Measurements from ENCODE around the gene NPHS1.
"Not testable (repeated sequence)": the region's sequence is repeated elsewhere in the genome, so short reads cannot be mapped to it uniquely, and the experiment has no call there.

The NPHS1 gene

DNA sequence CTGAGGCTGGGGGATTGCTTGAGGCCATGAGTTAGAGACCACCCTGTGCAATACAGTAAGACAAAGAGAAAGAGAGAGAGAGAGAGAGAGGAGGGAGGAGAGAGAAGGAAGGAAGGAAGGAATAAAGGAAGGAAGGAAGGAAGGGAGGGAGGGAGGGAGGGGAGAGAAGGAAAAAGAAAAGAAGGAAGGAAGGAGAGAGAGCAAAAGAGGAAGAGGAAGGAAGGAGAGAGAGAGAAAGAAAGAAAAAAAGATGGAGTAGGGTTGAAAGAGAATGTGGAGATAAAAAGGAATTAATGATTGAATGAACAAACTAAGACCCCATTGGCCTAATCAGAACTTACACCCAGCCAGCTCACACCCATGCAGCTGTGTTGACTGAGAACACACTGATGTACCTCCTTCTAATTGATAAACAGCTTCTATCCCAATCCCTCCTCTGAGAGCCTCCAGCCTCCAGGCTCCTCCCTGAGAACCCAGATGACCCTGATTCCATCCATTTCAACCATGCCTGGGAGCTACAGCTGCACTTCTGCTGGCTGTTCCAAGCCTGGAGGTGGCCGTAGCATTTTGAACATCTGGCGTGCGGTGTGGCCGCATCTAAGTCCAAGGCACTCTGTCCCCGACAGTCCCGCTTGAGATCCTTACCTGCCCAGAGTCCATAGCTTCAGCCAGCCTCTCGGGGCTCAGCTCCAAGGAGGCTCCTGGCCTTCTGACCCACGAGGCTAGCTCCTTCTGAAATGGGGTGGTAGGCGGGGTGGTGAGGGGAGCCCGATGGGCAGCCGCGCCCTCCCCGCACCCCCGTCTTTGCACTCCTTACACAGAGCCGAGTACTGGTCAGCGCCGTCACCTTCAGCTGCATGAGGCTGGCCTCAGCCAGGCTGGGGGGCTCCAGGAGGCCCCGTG, 40.7 kb downstream of the NPHS1 start:
- DNase-seq: no peak

DNA sequence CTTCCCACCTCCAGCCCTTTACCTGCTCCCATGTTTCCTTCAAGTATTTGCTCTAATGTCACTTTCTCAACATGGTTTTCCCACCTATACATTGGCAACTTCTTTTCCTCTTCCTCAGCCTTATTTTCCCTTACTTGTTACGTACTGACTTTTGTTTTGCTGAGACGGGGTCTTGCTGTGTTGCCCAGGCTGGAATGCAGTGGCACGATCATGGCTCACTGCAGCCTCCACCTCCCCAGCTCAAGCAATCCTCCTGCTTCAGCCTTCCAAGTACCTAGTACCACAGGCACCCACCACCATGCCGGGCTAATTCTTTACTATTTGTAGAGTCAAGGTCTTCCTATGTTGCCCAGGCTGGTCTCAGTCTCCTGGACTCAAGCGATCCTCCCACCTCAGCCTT, 44.7 kb downstream of the NPHS1 start:
- no peak for DNase-seq

DNA sequence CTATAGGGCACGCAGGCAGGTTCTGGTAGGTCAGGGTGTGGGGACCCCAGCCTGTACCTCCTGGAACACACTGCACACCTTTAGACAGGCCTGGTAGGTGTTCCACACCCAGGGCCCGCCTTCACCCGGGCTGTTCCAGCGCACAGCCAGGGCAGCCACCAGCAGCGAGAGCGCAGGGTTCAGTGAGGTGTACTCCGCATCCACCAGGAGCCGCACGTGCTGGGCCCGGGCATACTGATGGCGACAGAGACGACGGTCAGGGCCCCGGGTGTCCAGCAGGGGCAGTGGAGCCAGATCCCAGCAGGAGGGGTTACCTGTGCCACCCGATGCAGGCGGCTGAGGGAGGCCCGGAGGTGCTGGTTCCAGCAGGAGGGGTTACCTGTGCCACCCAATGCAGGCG, 45.7 kb downstream of the NPHS1 start:
- DNase-seq: no peak

DNA sequence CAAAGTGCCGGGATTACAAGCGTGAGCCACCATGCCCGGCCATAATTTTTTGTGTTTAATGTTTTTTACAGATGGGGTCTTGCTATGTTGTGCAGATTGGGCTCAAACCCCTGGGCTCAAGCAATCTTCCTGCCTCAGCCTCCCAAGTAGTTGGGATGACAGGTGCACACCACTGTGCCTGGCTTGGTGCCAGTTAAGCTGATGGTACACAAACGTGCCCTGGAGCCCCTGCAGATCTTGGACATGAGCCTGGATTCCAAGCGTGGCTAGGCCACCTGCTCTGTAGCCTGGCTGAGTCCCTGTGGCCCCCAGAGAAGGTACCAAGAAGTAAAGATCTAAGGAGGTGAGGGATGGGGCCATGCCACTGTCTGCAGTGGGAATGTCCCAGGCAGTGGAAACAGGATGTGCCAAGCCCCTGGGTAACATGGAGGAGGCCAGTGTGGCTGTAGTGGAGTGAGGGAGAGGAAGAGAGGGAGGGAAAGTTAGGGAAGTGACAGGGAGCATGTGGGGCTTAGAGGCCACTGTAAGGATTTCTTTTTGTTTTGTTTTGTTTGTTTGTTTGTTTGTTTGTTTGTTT, 46.7 kb downstream of the NPHS1 start:
- no peak for DNase-seq

DNA sequence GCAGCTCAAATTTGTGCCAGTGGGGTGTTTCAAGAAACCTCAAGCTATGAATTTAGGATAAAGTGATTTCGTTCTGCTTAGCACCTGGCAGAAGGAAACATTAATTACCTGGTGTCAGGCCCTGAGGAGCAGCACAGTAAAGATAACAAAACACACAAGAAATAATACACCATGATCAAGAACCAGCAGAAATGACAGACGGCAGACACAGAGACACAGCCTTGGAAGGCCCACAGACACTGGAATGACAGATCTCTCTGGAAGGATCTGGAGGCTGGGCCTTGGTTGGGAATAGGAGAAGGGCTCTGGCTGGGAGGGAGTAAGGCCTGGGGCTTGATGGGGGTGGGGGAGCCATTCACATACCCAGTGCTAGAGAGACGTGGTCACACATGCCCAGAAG, 50.5 kb downstream of the NPHS1 start:
- DNase-seq: no peak

DNA sequence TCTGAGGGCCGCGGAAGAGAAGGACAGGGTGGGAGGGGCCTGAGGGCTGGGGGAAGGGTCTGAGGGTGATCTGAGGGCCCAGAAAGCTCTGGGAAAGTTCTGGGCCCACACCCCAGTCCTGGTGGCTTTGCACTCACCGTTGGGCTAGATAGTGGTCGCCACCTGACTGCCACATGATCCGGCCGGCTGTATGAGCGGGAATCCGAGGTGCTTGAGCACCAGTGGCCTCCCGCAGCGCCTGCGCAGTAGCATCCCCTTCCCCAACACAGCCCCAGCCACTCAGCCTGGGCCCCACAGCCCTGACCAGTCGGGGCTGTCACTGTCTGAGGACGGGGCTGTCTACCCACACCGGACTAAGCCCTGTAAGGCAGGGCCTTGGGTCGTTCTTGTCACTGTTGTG, 54.6 kb downstream of the NPHS1 start:
- no peak for DNase-seq

DNA sequence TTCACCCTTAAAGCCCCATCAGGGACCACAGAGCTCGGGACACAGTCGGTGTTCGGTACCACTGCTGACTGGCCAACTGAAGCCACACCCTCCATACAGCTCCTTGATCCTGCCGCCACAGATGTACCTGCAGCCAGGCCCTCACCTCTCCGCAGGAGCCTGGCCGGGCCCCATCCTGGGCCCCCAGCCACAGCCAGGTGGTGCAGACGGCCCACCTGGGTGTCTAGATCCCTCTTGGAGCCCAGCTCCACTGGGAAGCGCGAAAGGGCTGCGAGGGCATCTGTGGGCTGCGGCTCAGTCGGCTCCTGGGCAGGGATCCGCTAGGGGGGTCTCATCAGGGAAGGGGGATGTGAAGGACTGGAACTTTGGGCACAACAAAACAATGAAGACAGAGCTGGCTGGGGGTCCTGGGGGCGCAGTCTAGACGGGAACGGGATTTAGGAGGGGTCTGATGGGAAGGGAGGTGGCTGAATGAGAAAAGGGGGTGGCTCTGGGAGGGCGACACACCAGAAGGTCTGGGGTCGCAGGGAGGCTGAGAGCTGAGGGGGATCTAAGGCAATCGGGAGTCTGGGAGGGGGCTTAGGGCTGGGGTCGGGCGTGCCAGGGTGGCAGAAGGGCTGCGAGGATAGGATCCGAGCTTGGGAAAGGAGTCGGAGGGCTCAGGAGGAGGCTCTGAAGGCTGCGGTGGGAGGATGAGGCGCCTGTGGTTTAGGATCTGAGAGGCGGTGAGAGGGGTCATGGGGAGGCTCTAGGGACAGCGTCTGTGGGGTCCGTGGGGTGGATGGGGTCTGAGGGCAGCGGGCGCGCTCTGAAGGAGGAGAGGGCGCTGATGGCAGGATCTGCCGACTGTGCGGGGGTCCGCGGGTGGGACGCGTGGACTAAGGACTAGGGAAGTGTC, 55.4 kb downstream of the NPHS1 start:
- DNase-seq: no peak

DNA sequence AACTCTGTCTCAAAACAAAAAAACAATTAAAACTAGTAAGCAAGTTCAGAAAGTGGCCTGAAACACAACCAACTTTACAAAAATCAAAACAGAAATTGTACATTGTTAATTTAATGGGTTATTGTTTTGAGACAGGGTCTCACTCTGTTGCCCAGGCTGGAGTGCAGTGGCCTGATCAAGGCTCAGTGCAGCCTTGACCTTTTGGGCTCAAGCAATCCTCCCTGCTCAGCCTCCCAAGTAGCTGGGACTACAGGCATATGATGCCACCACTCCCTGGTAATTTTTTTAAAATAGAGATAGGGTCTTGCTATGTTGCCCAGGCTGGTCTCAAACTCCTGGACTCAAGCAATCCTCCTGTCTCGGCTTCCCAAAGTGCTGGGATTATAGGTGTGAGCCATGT, 56.7 kb downstream of the NPHS1 start:
- not testable (repeated sequence) for DNase-seq

DNA sequence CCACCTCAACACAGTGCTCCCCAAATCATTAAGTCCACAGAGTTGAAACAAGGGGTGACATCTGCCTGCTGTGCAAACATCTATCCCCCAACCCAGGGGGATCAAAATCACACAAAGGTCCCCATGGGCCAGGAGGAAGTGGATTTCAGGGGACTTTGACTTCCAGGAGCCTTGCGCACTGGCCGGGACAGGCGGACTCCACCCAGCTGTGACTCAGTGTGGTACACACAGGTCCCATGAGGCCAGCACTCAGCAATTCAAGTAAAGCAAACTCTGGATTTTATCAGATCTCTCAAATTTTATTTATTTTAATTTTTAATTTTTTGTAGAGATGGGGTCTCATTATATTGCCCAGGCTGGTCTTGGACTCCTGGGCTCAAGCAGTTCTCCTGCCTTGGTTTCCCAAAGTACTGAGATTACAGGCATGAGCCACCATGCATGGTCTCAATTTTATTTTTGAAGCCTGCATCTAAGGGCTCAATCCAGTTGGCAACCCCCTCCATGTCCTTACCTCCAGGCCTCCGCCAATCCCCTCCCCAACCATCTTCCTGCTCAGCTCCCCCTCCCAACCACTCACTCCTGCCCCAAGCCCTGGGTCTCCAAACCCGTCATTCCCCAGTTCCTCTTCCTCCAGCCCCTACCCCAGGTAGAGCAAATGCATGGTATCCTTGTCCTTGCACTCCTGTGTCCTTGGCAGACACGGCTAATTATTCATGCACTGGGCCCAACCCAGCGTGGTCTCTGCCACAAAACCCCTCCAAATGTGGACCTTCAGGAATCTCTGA, 58.7 kb downstream of the NPHS1 start:
- no peak for DNase-seq

DNA sequence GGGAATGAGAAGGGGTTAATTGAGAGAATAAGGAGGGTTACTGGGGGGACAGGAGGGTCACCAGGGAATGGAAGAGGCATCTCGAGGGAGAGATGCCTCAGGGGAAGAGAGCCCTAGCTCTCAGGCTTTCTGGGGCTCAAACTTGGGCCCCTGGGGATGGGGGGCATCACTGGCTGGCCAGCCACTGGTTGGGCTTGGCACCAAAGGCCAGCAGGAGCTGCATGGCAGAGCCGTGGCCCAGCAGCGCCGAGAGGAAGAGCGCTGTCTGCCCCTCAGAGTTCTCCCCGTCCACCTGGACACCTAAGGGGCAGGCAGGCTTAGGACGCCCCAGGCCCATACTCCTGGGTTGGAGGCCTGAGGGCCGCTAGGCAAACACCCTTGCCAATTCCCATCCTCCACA, 59.4 kb downstream of the NPHS1 start:
- no peak for DNase-seq

DNA sequence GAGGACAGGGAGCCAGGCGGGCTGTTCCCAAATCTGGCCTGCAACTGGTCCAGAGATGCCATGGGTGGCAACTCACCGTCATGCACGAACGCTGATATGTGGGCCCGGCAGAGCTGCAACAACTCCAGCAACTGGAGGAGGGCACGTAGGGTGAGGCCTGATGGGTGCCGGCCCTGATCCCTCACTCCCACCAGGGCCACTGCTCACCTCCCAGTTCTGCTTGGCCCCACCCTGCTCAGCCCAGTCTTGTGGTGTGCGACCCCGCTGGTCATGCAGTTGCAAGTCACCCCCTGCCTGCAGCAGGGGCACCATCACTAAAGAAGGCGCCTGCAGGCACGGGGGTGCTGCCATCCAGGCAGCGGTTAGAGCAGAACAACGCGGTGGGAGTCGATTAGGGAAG, 60.0 kb downstream of the NPHS1 start:
- DNase-seq: no peak

DNA sequence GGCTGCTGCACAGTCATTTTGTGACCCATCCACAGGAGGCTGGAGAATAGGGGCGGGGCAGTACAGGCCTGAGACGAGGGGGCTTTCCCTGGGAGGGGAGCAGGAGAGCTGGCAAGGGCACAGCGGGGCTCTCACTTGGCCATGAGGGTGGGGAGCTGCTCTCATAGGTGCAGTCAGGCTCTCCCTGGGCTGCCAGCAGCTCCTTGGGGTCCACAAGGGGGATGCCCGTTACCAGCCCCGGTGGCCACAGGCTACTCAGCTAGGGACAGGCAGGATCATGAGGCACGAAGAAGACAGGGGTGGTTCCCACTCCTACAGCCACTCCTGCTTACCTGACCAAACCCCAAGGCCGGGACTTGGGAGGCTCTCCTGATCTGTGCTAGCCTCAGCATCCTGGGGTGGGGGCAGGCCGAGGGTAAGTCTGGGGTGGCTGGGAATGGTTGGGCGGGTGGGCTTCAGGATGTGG, 60.5 kb downstream of the NPHS1 start:
- no peak for DNase-seq

DNA sequence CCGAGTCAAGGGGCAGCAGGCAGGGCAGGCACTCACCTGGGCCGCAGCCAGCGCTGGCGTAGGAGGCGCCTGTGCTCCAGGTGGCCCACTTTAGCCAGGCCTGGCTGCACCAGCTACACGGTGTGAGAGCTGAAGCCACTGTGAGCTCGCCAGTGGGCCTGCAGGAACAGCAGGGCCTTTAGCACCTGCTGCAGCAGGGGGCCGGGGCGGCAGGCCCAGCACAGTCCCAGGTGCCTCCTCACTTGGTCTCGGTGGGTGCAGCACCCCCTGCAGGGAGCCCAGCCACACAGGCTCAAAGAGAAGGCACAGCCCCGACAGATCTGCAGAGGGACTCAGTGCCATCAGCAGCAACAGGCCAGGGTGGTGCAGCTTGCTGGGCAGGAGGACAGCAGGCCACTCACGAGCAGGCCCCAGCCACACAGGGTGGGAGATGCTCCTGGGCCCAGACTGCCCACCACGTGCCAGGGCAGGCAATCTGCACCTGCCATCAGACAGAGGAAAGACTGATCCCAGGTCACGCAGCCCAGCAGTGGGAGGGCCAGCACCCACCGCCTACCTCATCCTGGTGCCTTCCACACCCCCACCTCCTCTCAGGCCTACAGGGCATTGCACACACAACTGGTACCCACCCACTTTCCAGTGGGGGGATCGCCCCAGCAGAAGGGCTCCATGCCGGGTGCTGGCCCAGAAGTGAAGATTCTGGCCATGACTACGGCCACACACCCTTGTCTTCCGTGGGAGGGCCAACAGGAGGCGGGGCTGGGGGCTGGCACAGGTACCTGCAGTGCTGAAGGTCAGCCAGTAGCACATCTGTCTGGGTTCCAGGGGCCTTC, 61.1 kb downstream of the NPHS1 start:
- DNase-seq: no peak

DNA sequence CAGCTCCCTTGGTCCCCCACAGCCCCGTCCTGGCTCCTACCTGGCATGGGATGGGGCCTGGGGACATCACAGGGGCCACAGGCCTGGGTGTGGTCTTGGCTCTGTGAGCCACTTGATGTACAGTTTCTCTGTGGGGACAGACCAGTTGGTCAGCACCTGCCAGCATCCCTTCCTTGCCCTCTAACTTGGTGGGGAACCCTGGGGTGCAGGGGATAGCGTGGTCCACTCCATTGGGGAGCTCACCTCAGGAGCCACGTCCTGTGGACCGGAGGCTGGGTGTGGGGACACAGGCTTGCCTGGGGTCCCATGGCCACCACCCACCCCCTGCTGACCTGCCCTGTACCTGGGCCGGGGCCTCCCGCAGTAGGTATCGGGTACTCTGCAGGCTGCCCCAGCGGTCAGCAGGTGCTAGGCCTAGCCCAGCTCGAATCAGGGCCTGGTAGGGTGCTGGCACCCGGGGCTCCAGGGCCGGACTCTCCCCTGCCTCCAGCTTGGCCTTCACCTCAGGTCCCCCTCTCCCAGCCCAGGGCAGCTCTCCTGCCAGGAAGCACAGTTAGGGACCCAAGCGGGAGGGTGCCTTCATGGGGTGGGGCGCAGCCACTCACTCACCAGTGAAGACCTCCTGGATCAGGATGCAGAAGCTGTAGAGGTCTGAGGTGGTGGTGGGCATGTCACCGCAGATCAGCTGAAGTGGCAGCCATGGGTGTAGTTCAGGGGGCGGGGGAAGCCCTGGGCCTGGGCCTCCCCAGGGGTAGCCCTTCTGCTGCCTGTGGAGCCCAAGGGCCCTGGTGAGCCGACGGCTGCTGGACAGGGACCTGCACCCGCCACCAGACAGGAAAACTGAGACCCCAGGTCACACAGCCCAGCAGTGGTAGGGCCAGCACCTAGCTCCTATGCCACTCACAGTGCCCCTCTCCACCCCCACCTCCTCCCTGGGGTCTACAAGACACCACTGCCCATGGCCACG, 62.0 kb downstream of the NPHS1 start:
- DNase-seq: no peak

DNA sequence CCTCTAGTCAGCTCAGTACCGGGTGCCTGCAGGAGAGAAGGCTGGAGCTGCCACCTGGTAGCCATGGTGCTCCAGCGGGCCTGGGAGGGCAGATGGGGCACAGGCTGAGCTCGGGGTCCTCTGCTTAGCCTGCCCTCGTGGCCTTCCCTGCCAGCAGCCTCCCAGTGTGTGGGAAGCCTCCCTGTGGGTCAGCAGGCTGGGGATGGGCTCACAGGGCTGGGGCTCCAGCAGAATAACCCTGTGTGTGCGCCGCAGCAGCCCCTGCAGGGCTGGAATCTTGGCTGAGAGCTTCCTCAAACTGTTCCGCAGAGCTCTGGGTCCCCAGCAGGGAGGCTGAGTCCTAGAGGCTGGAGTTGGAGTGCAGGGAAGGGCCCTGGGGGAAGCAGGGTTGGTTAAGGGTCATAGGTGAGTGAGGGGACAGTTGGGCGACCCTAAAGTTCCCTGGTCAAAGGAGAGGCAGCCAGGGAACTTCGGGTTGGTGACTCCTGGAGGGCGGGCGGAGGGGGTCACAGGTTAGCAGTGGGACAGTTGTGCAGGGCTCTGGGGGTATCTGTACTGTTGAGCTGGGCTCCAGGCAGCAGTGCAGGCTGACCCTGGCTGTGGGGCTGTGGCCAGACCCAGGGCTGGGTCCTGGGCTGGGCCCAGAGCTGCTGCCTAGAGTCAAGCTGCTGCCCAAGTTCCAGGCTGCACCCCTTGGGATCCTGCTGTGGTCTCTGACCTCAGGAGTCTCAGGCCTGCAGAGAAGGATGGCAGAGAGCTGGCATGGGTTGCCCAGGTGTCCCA, 62.9 kb downstream of the NPHS1 start:
- DNase-seq: no peak

DNA sequence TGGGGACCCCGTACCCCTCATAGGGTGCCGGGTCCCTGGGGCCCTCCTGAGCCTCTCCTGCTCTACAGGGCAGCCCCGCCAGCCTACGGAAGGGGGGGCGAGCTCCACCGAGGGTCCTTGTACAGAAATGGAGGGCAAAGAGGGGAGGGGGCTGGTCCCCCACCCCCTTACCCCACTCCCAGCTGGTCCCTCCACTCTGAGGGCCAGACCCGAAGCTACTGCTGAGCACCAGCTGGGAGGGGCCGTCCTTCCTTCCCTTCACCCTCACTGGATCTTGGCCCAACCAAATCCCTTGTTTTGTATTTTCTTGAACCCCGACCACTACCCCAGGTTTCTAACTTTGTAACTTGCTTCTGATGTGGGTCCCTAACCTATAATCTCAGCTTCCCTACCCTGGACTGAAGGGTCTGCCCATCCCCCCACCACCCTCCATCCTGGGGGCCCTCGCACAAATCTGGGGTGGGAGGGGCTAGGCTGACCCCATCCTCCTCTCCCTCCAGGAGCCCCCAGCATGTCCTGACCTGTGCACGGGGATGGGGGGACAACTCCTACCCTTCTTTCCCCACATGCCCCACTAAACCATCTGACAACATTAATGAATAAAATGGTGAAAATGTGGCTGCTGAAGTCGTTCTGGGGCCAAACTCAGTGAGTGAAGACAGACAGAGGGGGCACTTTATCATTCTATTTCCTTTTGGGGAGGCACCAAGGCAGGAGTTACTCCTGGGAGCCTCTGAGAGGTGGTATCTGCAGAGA, 63.9 kb downstream of the NPHS1 start:
- DNase-seq: no peak

DNA sequence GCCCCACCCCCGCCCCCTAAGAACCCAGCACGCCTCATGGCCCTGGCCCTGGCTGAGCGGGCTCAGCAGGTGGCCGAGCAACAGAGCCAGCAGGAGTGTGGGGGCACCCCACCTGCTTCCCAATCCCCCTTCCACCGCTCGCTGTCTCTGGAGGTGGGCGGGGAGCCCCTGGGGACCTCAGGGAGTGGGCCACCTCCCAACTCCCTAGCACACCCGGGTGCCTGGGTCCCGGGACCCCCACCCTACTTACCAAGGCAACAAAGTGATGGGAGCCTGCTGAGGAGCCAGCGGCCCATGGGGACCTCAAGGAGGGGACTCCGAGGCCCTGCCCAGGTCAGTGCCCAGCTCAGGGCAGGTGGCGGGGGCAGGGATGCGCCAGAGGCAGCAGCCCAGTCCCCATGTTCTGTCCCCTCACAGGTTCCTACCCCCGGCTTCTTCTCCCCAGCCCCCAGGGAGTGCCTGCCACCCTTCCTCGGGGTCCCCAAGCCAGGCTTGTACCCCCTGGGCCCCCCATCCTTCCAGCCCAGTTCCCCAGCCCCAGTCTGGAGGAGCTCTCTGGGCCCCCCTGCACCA, 65.0 kb downstream of the NPHS1 start:
- DNase-seq: no peak
